ENCODE measurements around the gene SARS1. TPM values are rescaled to one million over a fixed set of nuclear protein-coding genes. Genes with fewer than 3 reads are reported as not detected.
A peak's percentile ranks its signal among the peaks of the same experiment; 100 is the strongest.

Gene SARS1
- total and polyA plus RNA-seq, 2 of the 13 experiments (the other 11 are each of a cell fraction or from before 2014, with no cell fraction given), result 103 to 134 TPM

DNA sequence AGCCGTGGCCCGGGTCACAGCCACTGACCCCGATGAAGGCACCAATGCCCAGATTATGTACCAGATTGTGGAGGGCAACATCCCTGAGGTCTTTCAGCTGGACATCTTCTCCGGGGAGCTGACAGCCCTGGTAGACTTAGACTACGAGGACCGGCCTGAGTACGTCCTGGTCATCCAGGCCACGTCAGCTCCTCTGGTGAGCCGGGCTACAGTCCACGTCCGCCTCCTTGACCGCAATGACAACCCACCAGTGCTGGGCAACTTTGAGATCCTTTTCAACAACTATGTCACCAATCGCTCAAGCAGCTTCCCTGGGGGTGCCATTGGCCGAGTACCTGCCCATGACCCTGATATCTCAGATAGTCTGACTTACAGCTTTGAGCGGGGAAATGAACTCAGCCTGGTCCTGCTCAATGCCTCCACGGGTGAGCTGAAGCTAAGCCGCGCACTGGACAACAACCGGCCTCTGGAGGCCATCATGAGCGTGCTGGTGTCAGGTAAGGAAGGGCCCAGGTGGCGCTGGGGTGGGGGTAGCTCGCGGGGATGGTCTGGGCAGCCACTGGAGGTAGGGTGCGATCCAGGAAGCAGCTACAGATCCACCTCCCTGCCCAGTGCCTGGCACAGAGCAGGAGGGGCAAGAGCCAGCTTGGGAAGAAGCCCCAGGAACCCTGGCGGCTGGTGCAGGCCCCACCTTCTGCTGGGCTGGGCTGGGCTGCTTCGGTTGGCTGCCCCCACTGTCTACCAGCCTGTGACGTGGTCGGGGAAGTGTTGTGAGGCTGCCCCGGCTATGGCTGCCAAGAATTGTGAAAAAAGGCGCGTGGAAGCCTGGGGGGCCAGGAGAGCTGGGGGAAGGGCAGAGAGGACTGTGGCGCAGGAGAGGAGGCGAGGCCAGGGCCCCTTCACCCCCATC, 39.4 kb downstream of the SARS1 start (continued):
- TF ChIP-seq, protein P1, sequence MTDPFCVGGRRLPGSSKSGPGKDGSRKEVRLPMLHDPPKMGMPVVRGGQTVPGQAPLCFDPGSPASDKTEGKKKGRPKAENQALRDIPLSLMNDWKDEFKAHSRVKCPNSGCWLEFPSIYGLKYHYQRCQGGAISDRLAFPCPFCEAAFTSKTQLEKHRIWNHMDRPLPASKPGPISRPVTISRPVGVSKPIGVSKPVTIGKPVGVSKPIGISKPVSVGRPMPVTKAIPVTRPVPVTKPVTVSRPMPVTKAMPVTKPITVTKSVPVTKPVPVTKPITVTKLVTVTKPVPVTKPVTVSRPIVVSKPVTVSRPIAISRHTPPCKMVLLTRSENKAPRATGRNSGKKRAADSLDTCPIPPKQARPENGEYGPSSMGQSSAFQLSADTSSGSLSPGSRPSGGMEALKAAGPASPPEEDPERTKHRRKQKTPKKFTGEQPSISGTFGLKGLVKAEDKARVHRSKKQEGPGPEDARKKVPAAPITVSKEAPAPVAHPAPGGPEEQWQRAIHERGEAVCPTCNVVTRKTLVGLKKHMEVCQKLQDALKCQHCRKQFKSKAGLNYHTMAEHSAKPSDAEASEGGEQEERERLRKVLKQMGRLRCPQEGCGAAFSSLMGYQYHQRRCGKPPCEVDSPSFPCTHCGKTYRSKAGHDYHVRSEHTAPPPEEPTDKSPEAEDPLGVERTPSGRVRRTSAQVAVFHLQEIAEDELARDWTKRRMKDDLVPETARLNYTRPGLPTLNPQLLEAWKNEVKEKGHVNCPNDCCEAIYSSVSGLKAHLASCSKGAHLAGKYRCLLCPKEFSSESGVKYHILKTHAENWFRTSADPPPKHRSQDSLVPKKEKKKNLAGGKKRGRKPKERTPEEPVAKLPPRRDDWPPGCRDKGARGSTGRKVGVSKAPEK (CRISPR knock-in tag; IDR thresholded peaks at IDR 0.05; ENCODE audit: borderline replicate concordance), result no peak
- TF ChIP-seq, protein P2, sequence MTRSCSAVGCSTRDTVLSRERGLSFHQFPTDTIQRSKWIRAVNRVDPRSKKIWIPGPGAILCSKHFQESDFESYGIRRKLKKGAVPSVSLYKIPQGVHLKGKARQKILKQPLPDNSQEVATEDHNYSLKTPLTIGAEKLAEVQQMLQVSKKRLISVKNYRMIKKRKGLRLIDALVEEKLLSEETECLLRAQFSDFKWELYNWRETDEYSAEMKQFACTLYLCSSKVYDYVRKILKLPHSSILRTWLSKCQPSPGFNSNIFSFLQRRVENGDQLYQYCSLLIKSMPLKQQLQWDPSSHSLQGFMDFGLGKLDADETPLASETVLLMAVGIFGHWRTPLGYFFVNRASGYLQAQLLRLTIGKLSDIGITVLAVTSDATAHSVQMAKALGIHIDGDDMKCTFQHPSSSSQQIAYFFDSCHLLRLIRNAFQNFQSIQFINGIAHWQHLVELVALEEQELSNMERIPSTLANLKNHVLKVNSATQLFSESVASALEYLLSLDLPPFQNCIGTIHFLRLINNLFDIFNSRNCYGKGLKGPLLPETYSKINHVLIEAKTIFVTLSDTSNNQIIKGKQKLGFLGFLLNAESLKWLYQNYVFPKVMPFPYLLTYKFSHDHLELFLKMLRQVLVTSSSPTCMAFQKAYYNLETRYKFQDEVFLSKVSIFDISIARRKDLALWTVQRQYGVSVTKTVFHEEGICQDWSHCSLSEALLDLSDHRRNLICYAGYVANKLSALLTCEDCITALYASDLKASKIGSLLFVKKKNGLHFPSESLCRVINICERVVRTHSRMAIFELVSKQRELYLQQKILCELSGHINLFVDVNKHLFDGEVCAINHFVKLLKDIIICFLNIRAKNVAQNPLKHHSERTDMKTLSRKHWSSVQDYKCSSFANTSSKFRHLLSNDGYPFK (CRISPR knock-in tag; IDR thresholded peaks at IDR 0.05; ENCODE audit: borderline replicate concordance), result 0 out of 2 replicates have a peak, but pooled peaks have one; percentile 6
- TF ChIP-seq ZBTB38 (CRISPR knock-in tag; IDR thresholded peaks at IDR 0.05), result peak; percentile 15; the same call in 1 of the 2 replicates
- no peak for TF ChIP-seq ZNF776 (CRISPR knock-in tag; IDR thresholded peaks at IDR 0.05)

Data from HepG2 (cell line).